DND-41 (cell line): ENCODE data around the gene TMEM94.

Experiments
- ATAC-seq: fragments of 200-7000 bp; cut with Tn5 transposase; 3 replicates; pipeline ENCODE4 v1.9.1; 2021; ENCODE audit warnings: low read depth; ENCODE audit not compliant: insufficient read depth
- DNase-seq: peaks from one replicate; pipeline ENCODE4 v3.0.0-alpha.2; 2020
- H2AFZ ChIP-seq: 2 replicates; pipeline ENCODE4 v1.6.0; 2012; ENCODE audit warnings: low read depth, low read length
- H3K27ac ChIP-seq: 2 replicates; pipeline ENCODE4 v1.5.1; 2012; ENCODE audit warnings: low read length, inconsistent platforms
- H3K27me3 ChIP-seq: fragments of 200-600 bp; sonication (generic); 2 replicates; pipeline ENCODE4 v1.6.0; 2012; ENCODE audit warnings: low read length, mild to moderate bottlenecking, inconsistent platforms; ENCODE audit not compliant: insufficient read depth, poor library complexity
- H3K36me3 ChIP-seq: 2 replicates; pipeline ENCODE4 v1.5.1; 2012; ENCODE audit warnings: low read length, inconsistent platforms; ENCODE audit not compliant: insufficient read depth
- H3K4me1 ChIP-seq: 2 replicates; pipeline ENCODE4 v1.5.1; 2012; ENCODE audit warnings: mild to moderate bottlenecking, low read length; ENCODE audit not compliant: insufficient read depth
- H3K4me2 ChIP-seq: 2 replicates; pipeline ENCODE4 v1.6.0; 2012; ENCODE audit warnings: mild to moderate bottlenecking, moderate library complexity, low read length, inconsistent platforms; ENCODE audit not compliant: insufficient read depth
- H3K4me3 ChIP-seq, 2 experiments: fragments of 200-600 bp in 1 of 2; shearing (Covaris generic) in 1 of 2; 2 replicates each; pipeline ENCODE4 v1.5.1; 2012 to 2016; ENCODE audit warnings: inconsistent platforms in 2 of 2, low read length in 2 of 2, mild to moderate bottlenecking in 2 of 2, low read depth in 1 of 2, moderate library complexity in 1 of 2
- H3K79me2 ChIP-seq: 2 replicates; pipeline ENCODE4 v1.6.0; 2012; ENCODE audit warnings: low read length, inconsistent platforms; ENCODE audit not compliant: insufficient read depth
- H3K9ac ChIP-seq: 2 replicates; pipeline ENCODE4 v1.6.0; 2012; ENCODE audit warnings: low read depth, mild to moderate bottlenecking, inconsistent platforms, low read length, moderate library complexity
- H3K9me3 ChIP-seq: 2 replicates; pipeline ENCODE4 v1.5.1; 2012; ENCODE audit warnings: low read length, moderate library complexity, mild to moderate bottlenecking, inconsistent platforms; ENCODE audit not compliant: insufficient read depth, severe bottlenecking
- H4K20me1 ChIP-seq: 2 replicates; pipeline ENCODE4 v1.6.0; 2012; ENCODE audit warnings: low read length; ENCODE audit not compliant: insufficient read depth
- CTCF ChIP-seq: IDR thresholded peaks from 2 replicates; pipeline ENCODE4 v1.5.1; 2012; ENCODE audit warnings: borderline replicate concordance, low read length, moderate library complexity, mild to moderate bottlenecking; ENCODE audit not compliant: poor library complexity, severe bottlenecking; ENCODE audit errors: extremely low read depth
- EZH2 ChIP-seq: IDR thresholded peaks from 3 replicates; pipeline ENCODE4 v1.6.1; 2012; ENCODE audit warnings: borderline replicate concordance, low read depth, mild to moderate bottlenecking, moderate library complexity, low read length, inconsistent platforms; ENCODE audit not compliant: severe bottlenecking

Gene TMEM94

DNA sequence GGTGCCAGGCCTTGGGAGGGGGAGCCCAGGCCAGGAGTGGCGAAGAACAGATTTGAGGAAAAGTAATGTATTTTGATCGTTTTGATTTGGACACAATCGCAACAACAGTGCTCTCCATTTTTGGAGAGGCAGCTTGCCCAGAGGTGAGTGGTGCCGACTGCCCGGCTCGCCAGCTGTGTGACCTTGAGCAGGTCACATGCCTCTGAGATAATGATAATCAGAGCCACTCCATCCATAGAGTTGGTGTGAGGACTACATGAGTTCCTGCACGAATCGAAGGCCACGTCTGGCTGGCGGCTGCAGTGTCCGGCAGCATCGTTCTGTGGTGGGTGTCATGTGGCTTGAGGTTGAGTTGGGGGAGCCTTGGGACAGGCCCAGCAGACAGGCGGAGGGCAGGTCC is 89.7 kb downstream of the TMEM94 start:
- no peaks in the 10 kb centered on the region for H4K20me1 ChIP-seq
- H3K27ac ChIP-seq: no peak overlapping the region
- ATAC-seq (no peak), DNase-seq (no peak)
- no peak overlapping the region for H3K4me3 ChIP-seq
- no peaks in the 10 kb centered on the region for H3K79me2 ChIP-seq
- H3K27me3 ChIP-seq: no peaks in the 10 kb centered on the region
- no peaks in the 10 kb centered on the region for H3K36me3 ChIP-seq
- H2AFZ ChIP-seq: no peak overlapping the region
- H3K4me2 ChIP-seq: no peak overlapping the region
- H3K9me3 ChIP-seq: no peaks in the 10 kb centered on the region
- H3K4me1 ChIP-seq: no peaks in the 10 kb centered on the region
- no peak overlapping the region for H3K9ac ChIP-seq
- TF ChIP-seq CTCF (no peak), EZH2 (no peak)

GRCh38 chr17:75547091-75547490 is 90.7 kb downstream of the TMEM94 start:
- Histone ChIP-seq H3K4me2 (no peak overlapping the region), H3K27ac (no peak overlapping the region), H3K4me1 (no peaks in the 10 kb centered on the region), H3K9ac (no peak overlapping the region), H3K9me3 (no peaks in the 10 kb centered on the region), H4K20me1 (no peaks in the 10 kb centered on the region), H2AFZ (no peak overlapping the region), H3K36me3 (no peaks in the 10 kb centered on the region), H3K27me3 (no peaks in the 10 kb centered on the region), H3K4me3 (no peak overlapping the region), H3K79me2 (no peaks in the 10 kb centered on the region)
- ATAC-seq: no peak
- DNase-seq: no peak
- no peak for TF ChIP-seq EZH2
- no peak for TF ChIP-seq CTCF

DNA sequence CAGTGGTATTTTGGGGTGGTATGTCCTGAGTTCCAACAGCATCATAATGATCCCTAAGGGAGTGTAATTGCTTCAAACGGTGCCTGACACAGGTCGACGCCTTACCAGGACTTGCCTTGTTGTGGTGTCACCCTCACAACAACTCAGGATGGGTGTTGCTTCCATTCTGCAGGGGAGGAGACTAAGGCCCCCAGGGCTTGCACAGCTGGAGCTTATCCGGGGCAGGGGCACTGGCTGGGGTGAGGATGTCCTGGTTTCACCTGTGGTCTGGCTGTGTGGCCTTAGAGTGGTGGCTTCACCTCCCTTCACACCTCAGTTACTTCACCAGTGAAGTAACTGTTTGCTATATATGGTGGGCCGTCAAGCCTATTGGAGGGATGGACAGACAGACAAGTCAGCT is 92.4 kb downstream of the TMEM94 start:
- TF ChIP-seq EZH2 (no peak), CTCF (no peak)
- ATAC-seq (no peak), DNase-seq (no peak)
- Histone ChIP-seq H2AFZ (no peak overlapping the region), H3K4me1 (no peaks in the 10 kb centered on the region), H4K20me1 (no peaks in the 10 kb centered on the region), H3K9me3 (no peaks in the 10 kb centered on the region), H3K4me2 (no peak overlapping the region), H3K36me3 (no peaks in the 10 kb centered on the region), H3K27ac (no peak overlapping the region), H3K4me3 (no peak overlapping the region), H3K9ac (no peak overlapping the region), H3K27me3 (no peaks in the 10 kb centered on the region), H3K79me2 (no peaks in the 10 kb centered on the region)
